Fibroblast of lung (primary cell): Measurements from ENCODE around the gene CATSPERZ. TPM values are rescaled to one million over a fixed set of nuclear protein-coding genes. Genes with fewer than 3 reads are reported as not detected.

Experiments
- DNase-seq, 2 donors: peaks; one replicate each; pipeline versions ENCODE4 v3.0.0 to v3.0.0-alpha.2; 2010; ENCODE audit warnings: low read depth in 2 of 2
- H2AFZ ChIP-seq: 2 replicates; pipeline ENCODE4 v1.5.1; 2012; ENCODE audit warnings: low read length, control low read depth, inconsistent platforms
- H3K27ac ChIP-seq: 2 replicates; pipeline ENCODE4 v1.5.1; 2011; ENCODE audit warnings: low read length, control low read depth; ENCODE audit not compliant: insufficient read depth
- H3K27me3 ChIP-seq: 2 replicates; pipeline ENCODE4 v1.5.1; 2011; ENCODE audit warnings: mild to moderate bottlenecking, low read length; ENCODE audit not compliant: control insufficient read depth, insufficient read depth
- H3K36me3 ChIP-seq: 2 replicates; pipeline ENCODE4 v1.5.1; 2011; ENCODE audit warnings: low read length; ENCODE audit not compliant: control insufficient read depth, insufficient read depth
- H3K4me1 ChIP-seq: 2 replicates; pipeline ENCODE4 v1.5.1; 2011; ENCODE audit warnings: low read length; ENCODE audit not compliant: control insufficient read depth, insufficient read depth; ENCODE audit errors: extremely low read depth
- H3K4me2 ChIP-seq: 2 replicates; pipeline ENCODE4 v1.5.1; 2011; ENCODE audit warnings: low read length, control low read depth; ENCODE audit not compliant: insufficient read depth; ENCODE audit errors: extremely low read depth
- H3K4me3 ChIP-seq, 4 experiments: fragments of 200-600 bp in 1 of 4; sonication (generic) in 1 of 4; replicated peaks in 1 of 4; 2 replicates each; pipeline ENCODE4 v1.5.1; 2011 to 2016; ENCODE audit warnings: low read length in 4 of 4, low read depth in 3 of 4, mild to moderate bottlenecking in 3 of 4, control low read depth in 2 of 4, inconsistent platforms in 1 of 4, mixed read lengths in 1 of 4; ENCODE audit not compliant: insufficient read depth in 1 of 4; ENCODE audit errors: control extremely low read depth in 1 of 4
- H3K79me2 ChIP-seq: 2 replicates; pipeline ENCODE4 v1.5.1; 2012; ENCODE audit warnings: mild to moderate bottlenecking, low read length, inconsistent platforms; ENCODE audit not compliant: control insufficient read depth, insufficient read depth
- H3K9ac ChIP-seq: 2 replicates; pipeline ENCODE4 v1.5.1; 2011; ENCODE audit warnings: mild to moderate bottlenecking, low read length, control low read depth; ENCODE audit not compliant: insufficient read depth
- H3K9me3 ChIP-seq: 2 replicates; pipeline ENCODE4 v1.5.1; 2012; ENCODE audit warnings: low read depth, low read length; ENCODE audit not compliant: control insufficient read depth, insufficient read depth
- H4K20me1 ChIP-seq: 2 replicates; pipeline ENCODE4 v1.5.1; 2011; ENCODE audit warnings: low read length; ENCODE audit not compliant: control insufficient read depth, insufficient read depth; ENCODE audit errors: extremely low read depth
- EZH2 ChIP-seq: IDR thresholded peaks from 2 replicates; pipeline ENCODE4 v1.5.1; 2012; ENCODE audit warnings: low read length, control low read depth, mild to moderate bottlenecking; ENCODE audit errors: missing control alignments
- polyA plus RNA-seq, 2 donors: library from polyadenylated mRNA; depleted of rRNA in 1 of 2; stranded (reverse) in 1 of 2; unstranded in 1 of 2; fragments of >200 nt; gene quantifications; 2 replicates each; pipeline ENCODE4 v1.2.1, GENCODE V29; 2011 to 2012; ENCODE audit warnings: missing spikeins in 1 of 2
- total RNA-seq: library from RNA; depleted of rRNA; stranded (reverse); fragments of >200 nt; gene quantifications from 2 replicates; pipeline ENCODE4 v1.2.1, GENCODE V29; 2014
- TF ChIP-seq, protein P1 (sequence below), 2 donors: IDR thresholded peaks in 1 of 2; conservative IDR thresholded peaks in 1 of 2; 1 replicate in 1 of 2; 2 replicates in 1 of 2; pipeline ENCODE4 v1.5.1; 2011 to 2012; ENCODE audit warnings: low read length in 2 of 2, control low read depth in 1 of 2, inconsistent platforms in 1 of 2, low read depth in 1 of 2, mild to moderate bottlenecking in 1 of 2

Gene CATSPERZ
- total and polyA plus RNA-seq, 2 donors (not counting 1 experiment from before 2014, with no cell fraction given) = 0.33 TPM; not detected in 1

DNA sequence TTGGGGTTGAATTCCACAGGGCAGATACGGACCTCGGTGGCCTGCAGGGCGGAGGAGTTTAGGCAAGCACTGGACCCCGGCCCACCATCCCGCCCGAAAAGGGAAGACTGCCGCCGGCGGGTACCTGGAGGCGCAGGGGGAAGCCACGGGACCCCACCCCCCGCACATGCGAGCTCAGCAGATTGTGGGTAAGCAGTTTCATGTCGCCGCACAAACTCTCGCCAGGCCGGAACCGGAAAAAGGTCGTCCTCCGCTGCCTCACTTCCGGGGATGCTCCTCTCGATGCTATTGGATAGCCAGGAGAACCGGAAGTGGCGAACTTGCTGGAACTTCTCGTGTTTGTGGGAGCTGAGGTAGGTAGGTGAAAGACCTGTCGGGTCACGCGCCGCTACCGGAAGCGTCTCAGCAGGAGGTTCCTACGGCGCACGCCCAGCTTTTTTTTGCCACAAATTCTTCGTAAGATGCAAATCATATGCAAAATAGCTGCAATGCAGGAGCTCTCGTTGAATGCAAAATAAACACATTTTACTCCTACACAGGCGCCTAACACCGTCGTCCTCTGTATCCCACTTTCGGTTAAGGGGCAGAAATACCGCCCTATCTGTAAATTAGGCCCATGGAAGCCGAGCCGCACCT lies 17.3 kb downstream of the CATSPERZ start, which contains the start of gene TRMT112:
Gene TRMT112, minus strand, starts transcription at position 235 of the 636 bp plus-strand sequence. Its CDS starts 33 bp downstream, at position 202.
- Histone ChIP-seq H3K27me3 (no peaks in the 10 kb centered on the region), H3K9ac (peak within 1 kb of the TSS; percentile 92), H3K4me2 (peak within 1 kb of the TSS; percentile 93), H3K4me3 (peak within 1 kb of the TSS; percentile 73 to 97 (median 76)), H3K79me2 (peaks cover 13% of the 10 kb centered on the region), H3K9me3 (no peaks in the 10 kb centered on the region), H3K4me1 (no peaks in the 10 kb centered on the region), H4K20me1 (no peaks in the 10 kb centered on the region), H3K36me3 (peaks cover 14% of the 10 kb centered on the region), H2AFZ (peak within 1 kb of the TSS; percentile 51), H3K27ac (peak within 1 kb of the TSS; percentile 97)
- TF ChIP-seq, protein P1, sequence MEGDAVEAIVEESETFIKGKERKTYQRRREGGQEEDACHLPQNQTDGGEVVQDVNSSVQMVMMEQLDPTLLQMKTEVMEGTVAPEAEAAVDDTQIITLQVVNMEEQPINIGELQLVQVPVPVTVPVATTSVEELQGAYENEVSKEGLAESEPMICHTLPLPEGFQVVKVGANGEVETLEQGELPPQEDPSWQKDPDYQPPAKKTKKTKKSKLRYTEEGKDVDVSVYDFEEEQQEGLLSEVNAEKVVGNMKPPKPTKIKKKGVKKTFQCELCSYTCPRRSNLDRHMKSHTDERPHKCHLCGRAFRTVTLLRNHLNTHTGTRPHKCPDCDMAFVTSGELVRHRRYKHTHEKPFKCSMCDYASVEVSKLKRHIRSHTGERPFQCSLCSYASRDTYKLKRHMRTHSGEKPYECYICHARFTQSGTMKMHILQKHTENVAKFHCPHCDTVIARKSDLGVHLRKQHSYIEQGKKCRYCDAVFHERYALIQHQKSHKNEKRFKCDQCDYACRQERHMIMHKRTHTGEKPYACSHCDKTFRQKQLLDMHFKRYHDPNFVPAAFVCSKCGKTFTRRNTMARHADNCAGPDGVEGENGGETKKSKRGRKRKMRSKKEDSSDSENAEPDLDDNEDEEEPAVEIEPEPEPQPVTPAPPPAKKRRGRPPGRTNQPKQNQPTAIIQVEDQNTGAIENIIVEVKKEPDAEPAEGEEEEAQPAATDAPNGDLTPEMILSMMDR (conservative IDR thresholded peaks at IDR 0.05 in 1 of 2, IDR thresholded peaks at IDR 0.05 in 1 of 2; ENCODE audit: low read depth in 1 of 2, low read length in 2 of 2) = no peak
- no peak for TF ChIP-seq EZH2
- DNase-seq = peak; percentile 97 to 99

DNA sequence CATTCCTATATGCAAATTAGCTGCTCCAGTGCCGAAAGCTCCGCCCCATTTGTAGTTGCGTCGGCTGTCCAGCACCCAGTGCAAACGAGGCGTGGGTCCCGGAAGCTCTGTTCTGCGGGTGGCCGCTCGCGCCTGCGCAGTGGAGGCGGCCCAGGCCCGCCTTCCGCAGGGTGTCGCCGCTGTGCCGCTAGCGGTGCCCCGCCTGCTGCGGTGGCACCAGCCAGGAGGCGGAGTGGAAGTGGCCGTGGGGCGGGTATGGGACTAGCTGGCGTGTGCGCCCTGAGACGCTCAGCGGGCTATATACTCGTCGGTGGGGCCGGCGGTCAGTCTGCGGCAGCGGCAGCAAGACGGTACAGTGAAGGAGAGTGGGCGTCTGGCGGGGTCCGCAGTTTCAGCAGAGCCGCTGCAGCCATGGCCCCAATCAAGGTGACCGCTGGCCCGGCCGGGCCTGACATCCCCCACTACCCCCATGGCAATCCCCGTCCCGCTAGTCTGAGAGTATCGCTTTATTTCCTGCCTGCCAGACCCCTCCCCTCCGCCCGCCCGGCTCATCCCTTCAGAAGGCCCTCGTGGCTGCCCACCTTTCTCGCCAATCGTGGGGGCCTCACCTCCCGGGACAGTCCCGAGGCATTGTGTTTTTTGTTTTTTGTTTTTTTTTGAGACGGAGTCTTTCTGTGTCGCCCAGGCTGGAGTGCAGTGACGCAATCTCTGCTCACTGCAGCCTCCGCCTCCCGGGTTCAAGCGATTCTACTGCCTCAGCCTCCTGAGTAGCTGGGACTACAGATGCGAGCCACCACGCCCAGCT lies 18.0 kb downstream of the CATSPERZ start, which contains the start of gene PRDX5:
Gene PRDX5, plus strand, starts transcription at position 161 of the 805 bp plus-strand sequence. Its CDS starts 95 bp downstream, at position 256.
- TF ChIP-seq EZH2 = no peak
- TF ChIP-seq, protein P1 (conservative IDR thresholded peaks at IDR 0.05 in 1 of 2, IDR thresholded peaks at IDR 0.05 in 1 of 2; ENCODE audit: low read depth in 1 of 2, low read length in 2 of 2) = no peak
- Histone ChIP-seq H3K4me2 (peak within 1 kb of the TSS; percentile 93), H2AFZ (peak within 1 kb of the TSS; percentile 51), H3K27me3 (no peaks in the 10 kb centered on the region), H3K79me2 (peaks cover 13% of the 10 kb centered on the region), H3K9ac (peak within 1 kb of the TSS; percentile 92), H3K9me3 (no peaks in the 10 kb centered on the region), H3K4me1 (no peaks in the 10 kb centered on the region), H3K27ac (peak within 1 kb of the TSS; percentile 97), H3K36me3 (peaks cover 14% of the 10 kb centered on the region), H3K4me3 (peak within 1 kb of the TSS; percentile 73 to 97 (median 76)), H4K20me1 (no peaks in the 10 kb centered on the region)
- DNase-seq = peak; percentile 92 to 96
